Neural cell (in vitro differentiated cells): ENCODE measurements around the gene RAD51B.

Source experiments
- EP300 ChIP-seq: fragments of 450-650 bp; conservative IDR thresholded peaks from 2 replicates; pipeline ENCODE4 v1.6.1; 2014; ENCODE audit warnings: antibody characterized with exemption, mild to moderate bottlenecking, moderate library complexity; ENCODE audit not compliant: poor library complexity, severe bottlenecking
- EZH2 ChIP-seq: fragments of 200-600, 300-800 bp; shearing (Covaris generic), sonication (generic); IDR thresholded peaks from 2 replicates; pipeline ENCODE4 v1.6.1; 2014; ENCODE audit warnings: antibody characterized with exemption, low read length, borderline replicate concordance, mild to moderate bottlenecking; ENCODE audit not compliant: insufficient read depth, poor library complexity, severe bottlenecking
- MXI1 ChIP-seq: fragments of 450-650 bp; conservative IDR thresholded peaks from 2 replicates; pipeline ENCODE4 v1.6.1; 2014; ENCODE audit warnings: antibody characterized with exemption, mild to moderate bottlenecking; ENCODE audit not compliant: poor library complexity, severe bottlenecking
- POLR2AphosphoS5 ChIP-seq: IDR thresholded peaks from 2 replicates; pipeline ENCODE4 v1.6.1; 2012
- RAD21 ChIP-seq: fragments of 450-650 bp; conservative IDR thresholded peaks from 2 replicates; pipeline ENCODE4 v1.6.1; 2014; ENCODE audit warnings: antibody characterized with exemption, mild to moderate bottlenecking, moderate library complexity
- SMC3 ChIP-seq: fragments of 450-650 bp; conservative IDR thresholded peaks from 2 replicates; pipeline ENCODE4 v1.6.1; 2014; ENCODE audit warnings: antibody characterized with exemption, mild to moderate bottlenecking, moderate library complexity; ENCODE audit not compliant: poor library complexity
- TAF1 ChIP-seq: IDR thresholded peaks from 2 replicates; pipeline ENCODE4 v1.6.1; 2012; ENCODE audit warnings: low read depth
- TF ChIP-seq, protein P1 (sequence below): fragments of 450-650 bp; IDR thresholded peaks from 2 replicates; pipeline ENCODE4 v1.5.1; 2014; ENCODE audit warnings: antibody characterized with exemption, mild to moderate bottlenecking, moderate library complexity; ENCODE audit not compliant: poor library complexity, severe bottlenecking
- TF ChIP-seq, protein P2 (sequence below): IDR thresholded peaks from 2 replicates; pipeline ENCODE4 v1.6.1; 2012; ENCODE audit warnings: borderline replicate concordance

DNA sequence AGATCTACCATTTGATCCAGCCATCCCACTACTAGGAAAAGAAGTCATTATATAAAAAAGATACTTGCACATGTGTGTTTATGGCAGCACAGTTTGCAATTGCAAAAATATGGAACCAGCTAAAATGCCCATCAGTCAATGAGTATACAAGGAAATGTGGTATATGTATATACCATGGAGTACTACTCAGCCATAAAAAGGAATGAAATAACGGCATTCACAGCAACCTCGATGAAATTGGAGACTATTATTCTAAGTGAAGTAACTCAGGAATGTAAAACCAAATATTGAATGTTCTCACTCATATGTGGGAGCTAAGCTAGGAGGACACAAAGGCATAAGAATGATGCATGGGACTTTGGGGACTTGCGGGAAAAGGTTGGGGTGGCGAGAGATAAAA is 402.6 kb downstream of the RAD51B start:
- TF ChIP-seq, protein P1, sequence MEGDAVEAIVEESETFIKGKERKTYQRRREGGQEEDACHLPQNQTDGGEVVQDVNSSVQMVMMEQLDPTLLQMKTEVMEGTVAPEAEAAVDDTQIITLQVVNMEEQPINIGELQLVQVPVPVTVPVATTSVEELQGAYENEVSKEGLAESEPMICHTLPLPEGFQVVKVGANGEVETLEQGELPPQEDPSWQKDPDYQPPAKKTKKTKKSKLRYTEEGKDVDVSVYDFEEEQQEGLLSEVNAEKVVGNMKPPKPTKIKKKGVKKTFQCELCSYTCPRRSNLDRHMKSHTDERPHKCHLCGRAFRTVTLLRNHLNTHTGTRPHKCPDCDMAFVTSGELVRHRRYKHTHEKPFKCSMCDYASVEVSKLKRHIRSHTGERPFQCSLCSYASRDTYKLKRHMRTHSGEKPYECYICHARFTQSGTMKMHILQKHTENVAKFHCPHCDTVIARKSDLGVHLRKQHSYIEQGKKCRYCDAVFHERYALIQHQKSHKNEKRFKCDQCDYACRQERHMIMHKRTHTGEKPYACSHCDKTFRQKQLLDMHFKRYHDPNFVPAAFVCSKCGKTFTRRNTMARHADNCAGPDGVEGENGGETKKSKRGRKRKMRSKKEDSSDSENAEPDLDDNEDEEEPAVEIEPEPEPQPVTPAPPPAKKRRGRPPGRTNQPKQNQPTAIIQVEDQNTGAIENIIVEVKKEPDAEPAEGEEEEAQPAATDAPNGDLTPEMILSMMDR = no peak
- TF ChIP-seq EZH2 = no peak
- no peak for TF ChIP-seq MXI1
- TF ChIP-seq POLR2AphosphoS5 = no peak
- no peak for TF ChIP-seq TAF1
- TF ChIP-seq EP300 = no peak
- TF ChIP-seq SMC3 = no peak
- TF ChIP-seq, protein P2, sequence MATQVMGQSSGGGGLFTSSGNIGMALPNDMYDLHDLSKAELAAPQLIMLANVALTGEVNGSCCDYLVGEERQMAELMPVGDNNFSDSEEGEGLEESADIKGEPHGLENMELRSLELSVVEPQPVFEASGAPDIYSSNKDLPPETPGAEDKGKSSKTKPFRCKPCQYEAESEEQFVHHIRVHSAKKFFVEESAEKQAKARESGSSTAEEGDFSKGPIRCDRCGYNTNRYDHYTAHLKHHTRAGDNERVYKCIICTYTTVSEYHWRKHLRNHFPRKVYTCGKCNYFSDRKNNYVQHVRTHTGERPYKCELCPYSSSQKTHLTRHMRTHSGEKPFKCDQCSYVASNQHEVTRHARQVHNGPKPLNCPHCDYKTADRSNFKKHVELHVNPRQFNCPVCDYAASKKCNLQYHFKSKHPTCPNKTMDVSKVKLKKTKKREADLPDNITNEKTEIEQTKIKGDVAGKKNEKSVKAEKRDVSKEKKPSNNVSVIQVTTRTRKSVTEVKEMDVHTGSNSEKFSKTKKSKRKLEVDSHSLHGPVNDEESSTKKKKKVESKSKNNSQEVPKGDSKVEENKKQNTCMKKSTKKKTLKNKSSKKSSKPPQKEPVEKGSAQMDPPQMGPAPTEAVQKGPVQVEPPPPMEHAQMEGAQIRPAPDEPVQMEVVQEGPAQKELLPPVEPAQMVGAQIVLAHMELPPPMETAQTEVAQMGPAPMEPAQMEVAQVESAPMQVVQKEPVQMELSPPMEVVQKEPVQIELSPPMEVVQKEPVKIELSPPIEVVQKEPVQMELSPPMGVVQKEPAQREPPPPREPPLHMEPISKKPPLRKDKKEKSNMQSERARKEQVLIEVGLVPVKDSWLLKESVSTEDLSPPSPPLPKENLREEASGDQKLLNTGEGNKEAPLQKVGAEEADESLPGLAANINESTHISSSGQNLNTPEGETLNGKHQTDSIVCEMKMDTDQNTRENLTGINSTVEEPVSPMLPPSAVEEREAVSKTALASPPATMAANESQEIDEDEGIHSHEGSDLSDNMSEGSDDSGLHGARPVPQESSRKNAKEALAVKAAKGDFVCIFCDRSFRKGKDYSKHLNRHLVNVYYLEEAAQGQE = no peak
- no peak for TF ChIP-seq RAD21
